HuH-7.5 (cell line): Measurements from ENCODE around the gene NANOG.
"Not testable (repeated sequence)": the region's sequence is repeated elsewhere in the genome, so short reads cannot be mapped to it uniquely, and the experiment has no call there.

Experiments
- DNase-seq: peaks from one replicate; pipeline ENCODE4 v3.0.0; 2011; ENCODE audit warnings: low spot score

The NANOG gene

DNA sequence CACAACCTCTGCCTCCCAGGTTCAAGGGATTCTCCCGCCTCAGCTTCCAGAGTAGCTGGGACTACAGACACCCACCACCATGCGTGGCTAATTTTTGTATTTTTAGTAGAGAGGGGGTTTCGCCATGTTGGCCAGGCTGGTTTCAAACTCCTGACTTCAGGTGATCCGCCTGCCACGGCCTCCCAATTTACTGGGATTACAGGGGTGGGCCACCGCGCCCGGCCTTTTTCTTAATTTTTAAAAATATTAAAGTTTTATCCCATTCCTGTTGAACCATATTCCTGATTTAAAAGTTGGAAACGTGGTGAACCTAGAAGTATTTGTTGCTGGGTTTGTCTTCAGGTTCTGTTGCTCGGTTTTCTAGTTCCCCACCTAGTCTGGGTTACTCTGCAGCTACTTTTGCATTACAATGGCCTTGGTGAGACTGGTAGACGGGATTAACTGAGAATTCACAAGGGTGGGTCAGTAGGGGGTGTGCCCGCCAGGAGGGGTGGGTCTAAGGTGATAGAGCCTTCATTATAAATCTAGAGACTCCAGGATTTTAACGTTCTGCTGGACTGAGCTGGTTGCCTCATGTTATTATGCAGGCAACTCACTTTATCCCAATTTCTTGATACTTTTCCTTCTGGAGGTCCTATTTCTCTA lies at the start of gene NANOG:
Gene NANOG (plus strand): TSS at position 519 of the 645 bp plus-strand sequence. CDS start 213 bp downstream, outside the sequence.
- not testable (repeated sequence) for DNase-seq

- DNase-seq = no peak
Measured at GRCh38 chr12:7747246-7747645, 42.0 kb upstream of the NANOG start, which contains the start of gene CLEC4C. Gene CLEC4C (minus strand): TSS chr12:7747375. CDS start chr12:7747348, 27 bp downstream.

- DNase-seq = no peak
Measured at GRCh38 chr12:7748852-7749251, 40.4 kb upstream of the NANOG start.

GRCh38 chr12:7749442-7749841 lies 39.8 kb upstream of the NANOG start:
- DNase-seq = no peak

DNA sequence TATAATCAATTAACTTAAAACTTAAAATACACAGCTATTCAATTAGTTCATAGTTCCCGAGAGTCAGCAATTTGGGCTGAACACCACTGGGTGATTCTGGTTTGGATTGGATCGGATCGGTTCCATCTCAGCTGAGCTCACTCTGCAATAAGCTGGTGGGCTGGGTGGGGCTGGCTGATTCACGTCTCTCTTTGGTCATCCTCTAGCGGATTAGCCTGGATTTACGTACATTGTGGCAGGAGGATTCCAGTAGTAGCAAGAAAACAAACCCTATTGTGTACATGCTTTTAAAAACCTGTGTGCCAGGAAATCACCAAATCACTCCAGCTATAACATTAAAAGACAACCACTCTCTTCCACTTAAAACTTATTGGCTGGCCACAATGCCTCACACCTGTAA lies 38.9 kb upstream of the NANOG start:
- no peak for DNase-seq

DNA sequence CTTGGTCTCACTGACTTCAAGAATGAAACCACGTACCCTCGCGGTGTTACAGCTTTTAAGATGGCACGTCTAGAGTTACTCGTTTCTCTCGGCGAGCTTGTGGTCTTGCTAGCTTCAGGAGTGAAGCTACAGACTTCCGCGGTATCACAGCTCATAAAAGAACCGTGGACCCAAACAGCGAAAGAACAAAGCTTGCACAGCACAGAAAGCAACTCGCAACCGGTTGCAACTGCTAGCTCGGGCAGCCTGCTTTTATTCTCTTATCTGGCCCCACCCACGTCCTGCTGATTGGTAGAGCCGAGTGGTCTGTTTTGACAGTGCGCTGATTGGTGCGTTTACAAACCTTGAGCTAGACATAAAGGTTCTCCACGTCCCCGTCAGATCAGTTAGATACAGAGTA lies 37.8 kb upstream of the NANOG start:
- DNase-seq = no peak

DNA sequence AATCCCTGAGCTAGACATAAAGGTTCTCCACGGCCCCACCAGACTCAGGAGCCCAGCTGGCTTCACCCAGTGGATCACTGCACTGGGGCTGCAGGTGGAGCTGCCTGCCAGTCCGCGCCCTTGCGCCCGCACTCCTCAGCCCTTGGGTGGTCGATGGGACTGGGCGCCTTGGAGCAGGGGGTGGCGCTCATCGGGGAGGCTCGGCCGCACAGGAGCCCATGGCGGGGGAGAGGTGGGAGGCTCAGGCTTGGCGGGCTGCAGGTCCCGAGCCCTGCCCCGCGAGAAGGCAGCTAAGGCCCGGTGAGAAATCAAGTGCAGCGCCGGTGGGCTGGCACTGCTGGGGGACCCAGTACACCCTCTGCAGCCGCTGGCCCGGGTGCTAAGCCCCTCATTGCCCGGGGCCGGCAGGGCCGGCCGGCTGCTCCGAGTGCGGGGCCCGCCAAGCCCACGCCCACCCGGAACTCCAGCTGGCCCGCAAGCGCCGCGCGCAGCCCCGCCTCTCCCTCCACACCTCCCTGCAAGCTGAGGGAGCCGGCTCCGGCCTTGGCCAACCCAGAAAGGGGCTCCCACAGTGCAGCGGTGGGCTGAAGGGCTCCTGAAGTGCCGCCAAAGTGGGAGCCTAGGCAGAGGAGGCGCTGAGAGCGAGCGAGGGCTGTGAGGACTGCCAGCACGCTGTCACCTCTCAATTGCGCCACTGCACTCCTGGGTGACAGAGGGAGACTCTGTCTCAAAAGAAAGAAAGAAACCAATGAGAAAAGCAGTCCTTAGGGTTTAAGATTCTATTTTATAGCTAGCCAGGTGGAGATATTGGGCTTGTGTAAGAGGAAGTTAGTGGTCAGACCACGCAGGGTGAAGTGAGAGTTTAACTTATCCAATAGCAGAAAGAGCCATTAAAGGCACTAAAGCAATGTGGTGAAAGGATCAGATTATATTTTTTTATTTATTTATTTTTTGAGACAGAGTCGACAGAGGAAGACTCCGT lies 37.0 kb upstream of the NANOG start:
- DNase-seq = not testable (repeated sequence)

DNA sequence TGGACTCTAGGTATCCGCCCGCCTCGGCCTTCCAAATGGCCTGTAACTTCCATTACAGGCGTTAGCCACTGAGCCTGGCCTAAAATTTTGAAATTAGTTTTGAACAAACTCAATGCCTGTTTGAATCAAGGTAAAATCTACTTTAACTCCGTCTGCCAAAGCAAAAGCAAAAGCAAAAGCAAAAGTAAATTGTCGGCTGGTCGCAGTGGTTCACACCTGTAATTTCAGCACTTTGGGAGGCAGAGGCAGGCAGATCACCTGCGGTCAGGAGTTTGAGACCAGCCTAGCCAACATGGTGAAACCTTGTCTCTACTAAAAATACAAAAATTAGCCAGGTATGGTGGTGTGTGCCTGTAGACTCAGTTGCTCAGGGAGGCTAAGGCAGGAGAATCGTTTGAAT lies 33.5 kb upstream of the NANOG start:
- not testable (repeated sequence) for DNase-seq

DNA sequence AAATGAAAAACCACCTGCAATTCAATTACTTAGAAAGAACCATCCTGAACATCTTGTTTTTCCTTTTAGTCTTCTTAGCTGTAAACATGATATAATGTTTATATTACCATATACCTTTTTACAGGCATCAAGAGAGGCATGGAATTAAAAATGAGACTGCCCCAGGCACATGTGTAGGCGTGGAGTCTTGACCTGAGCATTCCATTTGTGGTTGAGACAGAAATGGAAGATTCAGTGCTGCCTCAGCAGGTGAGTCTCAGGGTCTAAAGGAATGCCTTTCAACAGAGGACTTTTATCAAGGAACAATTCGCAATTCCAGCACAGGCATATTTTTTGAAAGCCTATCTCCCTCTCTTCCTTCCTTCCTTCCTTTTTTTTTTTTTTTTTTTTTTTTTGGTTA lies 32.2 kb upstream of the NANOG start:
- DNase-seq = no peak

- no peak for DNase-seq
Measured at GRCh38 chr12:7758766-7759140, 30.4 kb upstream of the NANOG start.

DNA sequence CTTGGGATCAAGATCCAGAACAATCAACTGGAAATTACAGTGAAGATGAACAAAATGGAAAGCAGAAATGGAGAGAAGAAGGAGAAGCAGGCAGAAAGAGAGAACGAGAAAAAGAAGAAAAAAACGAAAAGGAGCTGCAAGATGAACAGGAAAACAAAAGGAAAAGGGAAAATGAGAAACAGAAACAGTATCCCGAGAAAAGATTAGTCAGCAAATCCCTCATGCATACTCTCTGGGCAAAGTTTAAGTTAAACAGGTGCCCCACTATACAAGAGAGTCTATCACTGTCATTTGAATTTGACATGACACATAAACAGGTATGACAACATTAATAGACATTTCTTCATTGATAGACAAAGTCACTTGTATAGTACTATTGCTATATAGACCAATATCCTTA lies 19.2 kb upstream of the NANOG start:
- no peak for DNase-seq

- DNase-seq = no peak
Measured at GRCh38 chr12:7781274-7781673, 7.9 kb upstream of the NANOG start.

GRCh38 chr12:7782055-7782454 lies 7.1 kb upstream of the NANOG start:
- no peak for DNase-seq

DNA sequence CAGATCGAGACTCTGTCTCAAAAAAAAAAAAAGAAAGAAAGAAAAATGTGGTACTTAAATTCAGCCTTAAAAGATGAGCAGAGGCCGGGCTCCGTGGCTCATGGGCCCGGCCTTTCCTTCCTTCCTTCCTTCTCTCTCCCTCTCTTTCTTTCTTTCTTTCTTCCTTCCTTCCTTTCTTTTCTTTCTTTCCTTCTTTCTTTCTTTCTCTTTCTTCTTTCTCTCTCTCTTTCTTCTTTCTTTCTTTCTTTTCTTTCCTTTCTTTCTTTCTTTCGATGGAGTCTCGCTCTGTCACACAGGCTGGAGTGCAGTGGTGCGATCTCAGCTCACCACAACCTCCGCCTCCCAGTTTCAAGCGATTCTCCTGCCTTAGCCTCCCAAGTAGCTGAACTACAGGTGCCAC lies 5.8 kb upstream of the NANOG start:
- DNase-seq = not testable (repeated sequence)

- DNase-seq = no peak
Measured at GRCh38 chr12:7784701-7785100, 4.5 kb upstream of the NANOG start.

DNA sequence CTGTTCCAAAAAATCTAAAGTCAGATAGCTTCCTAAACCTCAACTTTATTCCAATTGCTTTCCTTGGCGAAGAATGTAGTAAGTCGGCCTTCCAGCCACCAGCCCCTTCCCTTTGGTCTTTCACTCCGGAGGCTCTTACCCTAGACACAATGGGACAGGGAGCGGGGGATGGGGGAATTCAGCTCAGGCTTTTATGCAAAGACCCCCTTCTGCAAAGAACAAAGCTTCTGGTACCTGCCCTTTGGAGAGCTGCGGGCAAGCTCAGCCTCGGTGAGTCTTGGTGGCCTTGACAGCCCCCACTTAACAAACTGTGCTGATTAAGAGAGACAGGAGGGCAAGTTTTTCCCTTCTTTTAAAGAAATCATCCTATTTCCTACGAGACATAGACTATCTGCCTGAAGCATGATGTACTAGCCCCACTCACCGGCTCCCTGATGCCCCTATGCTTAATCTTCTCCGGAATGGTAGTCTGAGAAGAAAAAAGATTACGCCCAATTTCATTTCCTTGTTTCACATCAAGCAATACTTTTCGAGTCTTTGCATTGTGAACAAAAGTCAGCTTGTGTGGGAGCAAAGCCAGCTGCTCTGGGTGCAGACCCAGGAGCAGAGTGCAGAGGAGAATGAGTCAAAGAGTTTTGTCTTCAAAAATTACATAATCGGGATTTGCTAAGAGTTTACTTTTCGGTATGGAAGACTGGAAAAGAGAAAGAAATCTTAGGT lies 1.5 kb upstream of the NANOG start:
- no peak for DNase-seq

DNA sequence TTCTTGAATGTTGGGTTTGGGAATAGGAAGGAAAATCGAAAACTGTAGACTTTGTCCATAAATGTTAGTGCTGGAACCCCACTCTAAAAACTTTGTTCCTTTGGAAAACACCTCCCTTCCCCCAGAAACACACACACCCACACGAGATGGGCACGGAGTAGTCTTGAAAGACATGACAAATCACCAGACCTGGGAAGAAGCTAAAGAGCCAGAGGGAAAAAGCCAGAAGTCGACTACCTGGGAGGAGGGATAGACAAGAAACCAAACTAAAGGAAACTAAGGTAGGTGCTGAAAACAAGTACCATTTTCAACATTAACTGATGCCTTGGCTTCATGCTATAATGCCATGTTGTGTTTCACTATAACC lies 925 bp upstream of the NANOG start:
- DNase-seq = no peak

DNA sequence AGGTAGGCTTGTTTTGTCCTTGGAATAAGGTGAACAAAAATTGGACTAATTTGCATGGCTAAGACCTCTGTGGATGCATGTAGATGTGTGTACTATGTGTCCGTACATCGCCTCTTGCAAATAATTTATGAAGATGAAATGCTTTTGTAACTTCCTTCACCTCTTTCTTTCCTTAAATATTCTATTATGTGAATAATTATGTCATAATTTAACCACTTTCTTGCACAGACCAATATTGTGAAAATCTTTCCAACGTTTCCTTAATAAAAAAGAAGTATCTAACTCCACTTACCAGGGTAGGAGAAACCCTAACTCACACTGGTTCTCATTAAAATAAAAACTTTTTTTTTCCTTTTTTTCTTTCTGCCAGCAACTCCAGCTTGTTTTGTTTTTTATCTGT lies 4.0 kb downstream of the NANOG start:
- no peak for DNase-seq

GRCh38 chr12:7797269-7797668 lies 8.1 kb downstream of the NANOG start:
- not testable (repeated sequence) for DNase-seq

- DNase-seq = no peak
Measured at GRCh38 chr12:7797698-7798398, 8.6 kb downstream of the NANOG start.

- DNase-seq = not testable (repeated sequence)
Measured at GRCh38 chr12:7798750-7799308, 9.6 kb downstream of the NANOG start.

DNA sequence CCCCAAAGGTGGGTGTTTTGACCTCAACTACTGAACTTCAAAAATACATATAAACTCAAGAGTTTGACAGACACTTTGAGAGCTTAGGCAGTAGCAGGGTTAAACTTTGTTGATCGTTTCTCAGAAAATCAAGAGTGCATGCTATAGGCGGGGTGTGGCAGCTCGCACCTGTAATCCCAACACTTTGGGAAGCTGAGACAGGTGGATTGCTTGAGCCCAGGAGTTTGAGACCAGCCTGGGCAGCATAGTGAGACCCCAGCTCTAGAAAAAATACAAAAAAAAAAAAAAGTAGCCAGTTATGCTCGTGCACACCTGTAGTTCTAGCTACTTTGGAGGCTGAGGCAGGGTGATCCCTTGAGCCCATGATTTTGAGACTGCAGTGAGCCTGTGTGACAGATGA lies 12.3 kb downstream of the NANOG start:
- no peak for DNase-seq
